K562 (cell line): ENCODE data around the gene HPD.

Experiments
- ATF3 ChIP-seq, 2 experiments: fragments of 450-650 bp in 1 of 2; sonication (generic) in 1 of 2; formaldehyde crosslinking in 1 of 2; IDR thresholded peaks in 1 of 2; conservative IDR thresholded peaks in 1 of 2; 2 replicates each; pipeline versions ENCODE4 v1.6.1 to v1.8.1; 2016 to 2023; ENCODE audit warnings: mild to moderate bottlenecking in 2 of 2, moderate library complexity in 2 of 2, inconsistent platforms in 1 of 2, missing genetic modification reagents in 1 of 2
- E2F5 ChIP-seq: sonication (generic); formaldehyde crosslinking; IDR thresholded peaks from 2 replicates; pipeline ENCODE4 v1.8.0; 2022; ENCODE audit warnings: mild to moderate bottlenecking, missing genetic modification reagents
- GTF3C2 ChIP-seq: IDR thresholded peaks from 3 replicates; pipeline ENCODE4 v1.6.1; 2011; ENCODE audit warnings: borderline replicate concordance, mild to moderate bottlenecking, moderate library complexity; ENCODE audit not compliant: insufficient read length; ENCODE audit errors: extremely low read depth
- MAFF ChIP-seq: IDR thresholded peaks from 2 replicates; pipeline ENCODE4 v1.6.1; 2012; ENCODE audit warnings: low read length, improper control_type of control experiment
- NFE2 ChIP-seq: IDR thresholded peaks from 2 replicates; pipeline ENCODE4 v1.6.1; 2014; ENCODE audit warnings: antibody characterized with exemption, low read depth

GRCh38 chr12:121822393-121823100, 36.1 kb downstream of the HPD start:
- TF ChIP-seq GTF3C2 (no peak), ATF3 (IDR thresholded peaks at IDR 0.05) (no peak), ATF3 (CRISPR knock-in tag; conservative IDR thresholded peaks at IDR 0.05) (no peak), NFE2 (no peak), E2F5 (no peak), MAFF (no peak)
